Left ventricle myocardium inferior (tissue), 1 donor: Measurements from ENCODE around the gene ITGB3BP. TPM values are rescaled to one million over a fixed set of nuclear protein-coding genes. Genes with fewer than 3 reads are reported as not detected.
"Not testable (repeated sequence)": the region's sequence is repeated elsewhere in the genome, so short reads cannot be mapped to it uniquely, and the experiment has no call there.

Experiments used
- DNase-seq: peaks from one replicate; pipeline ENCODE4 v3.0.0-alpha.2; 2020
- H3K27ac ChIP-seq: fragments of 200-600 bp; replicated peaks from 2 replicates; pipeline ENCODE4 v1.8.0; 2021
- H3K27me3 ChIP-seq: fragments of 200-600 bp; 2 replicates; pipeline ENCODE4 v1.8.0; 2021; ENCODE audit warnings: low read depth
- H3K36me3 ChIP-seq: fragments of 200-600 bp; 2 replicates; pipeline ENCODE4 v1.8.0; 2021
- H3K4me1 ChIP-seq: fragments of 200-600 bp; 2 replicates; pipeline ENCODE4 v1.8.0; 2021
- H3K4me3 ChIP-seq: fragments of 200-600 bp; 2 replicates; pipeline ENCODE4 v1.8.0; 2021; ENCODE audit warnings: mild to moderate bottlenecking, moderate library complexity
- H3K9me3 ChIP-seq: fragments of 200-600 bp; replicated peaks from 2 replicates; pipeline ENCODE4 v1.8.0; 2021
- intact Hi-C: fragments of 100-400 bp; cut with micrococcal nuclease; formaldehyde crosslinking; loops from one replicate; pipeline ENCODE4 v1.11.0; 2022
- total RNA-seq: library from RNA; stranded (reverse); fragmentation: NEBNext Ultra II Directional; extraction: Animal tissue kit (Norgen Biotek cat#: 25700); gene quantifications from one replicate; pipeline ENCODE4 v1.2.1, GENCODE V29; 2021
- TF ChIP-seq, protein P1 (sequence below): fragments of 200-600 bp; IDR thresholded peaks from 2 replicates; pipeline ENCODE4 v1.8.0; 2021; ENCODE audit warnings: antibody characterized with exemption, mild to moderate bottlenecking, borderline replicate concordance
- donor health status: DM: no; HTN: yes; CAD: no; lungs with severe emphysema.

ITGB3BP gene
- total RNA-seq, 1 donor from 2014 or later, result 10.9 TPM

DNA sequence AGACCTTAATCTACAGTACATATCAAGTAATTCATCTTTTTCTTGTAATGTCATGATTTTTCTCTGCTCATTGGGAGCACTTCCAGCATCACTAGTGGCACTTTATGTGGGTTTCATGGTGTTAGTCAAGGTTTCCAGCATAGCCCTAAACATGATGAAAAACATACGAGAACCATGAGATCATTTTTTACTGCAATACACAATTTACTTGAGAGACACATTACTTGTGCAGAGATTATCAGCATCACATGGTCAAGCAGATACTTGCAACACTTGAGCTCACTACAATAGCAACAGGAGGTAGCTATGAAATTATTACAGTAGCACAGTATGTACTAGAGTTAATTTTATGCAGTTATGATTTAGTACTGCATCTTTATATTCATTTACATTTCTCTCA lies 36.4 kb downstream of the ITGB3BP start:
- peak overlapping the region; percentile 75 for H3K27ac ChIP-seq
- H3K36me3 ChIP-seq, result no peaks in the 10 kb centered on the region
- no peak for DNase-seq
- H3K4me1 ChIP-seq, result peaks cover 9% of the 10 kb centered on the region
- peak overlapping the region; percentile 57 for H3K4me3 ChIP-seq
- no peaks in the 10 kb centered on the region for H3K27me3 ChIP-seq
- H3K9me3 ChIP-seq, result no peaks in the 10 kb centered on the region
- TF ChIP-seq, protein P1, sequence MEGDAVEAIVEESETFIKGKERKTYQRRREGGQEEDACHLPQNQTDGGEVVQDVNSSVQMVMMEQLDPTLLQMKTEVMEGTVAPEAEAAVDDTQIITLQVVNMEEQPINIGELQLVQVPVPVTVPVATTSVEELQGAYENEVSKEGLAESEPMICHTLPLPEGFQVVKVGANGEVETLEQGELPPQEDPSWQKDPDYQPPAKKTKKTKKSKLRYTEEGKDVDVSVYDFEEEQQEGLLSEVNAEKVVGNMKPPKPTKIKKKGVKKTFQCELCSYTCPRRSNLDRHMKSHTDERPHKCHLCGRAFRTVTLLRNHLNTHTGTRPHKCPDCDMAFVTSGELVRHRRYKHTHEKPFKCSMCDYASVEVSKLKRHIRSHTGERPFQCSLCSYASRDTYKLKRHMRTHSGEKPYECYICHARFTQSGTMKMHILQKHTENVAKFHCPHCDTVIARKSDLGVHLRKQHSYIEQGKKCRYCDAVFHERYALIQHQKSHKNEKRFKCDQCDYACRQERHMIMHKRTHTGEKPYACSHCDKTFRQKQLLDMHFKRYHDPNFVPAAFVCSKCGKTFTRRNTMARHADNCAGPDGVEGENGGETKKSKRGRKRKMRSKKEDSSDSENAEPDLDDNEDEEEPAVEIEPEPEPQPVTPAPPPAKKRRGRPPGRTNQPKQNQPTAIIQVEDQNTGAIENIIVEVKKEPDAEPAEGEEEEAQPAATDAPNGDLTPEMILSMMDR, result no peak
- intact Hi-C loops, result no loop called here

DNA sequence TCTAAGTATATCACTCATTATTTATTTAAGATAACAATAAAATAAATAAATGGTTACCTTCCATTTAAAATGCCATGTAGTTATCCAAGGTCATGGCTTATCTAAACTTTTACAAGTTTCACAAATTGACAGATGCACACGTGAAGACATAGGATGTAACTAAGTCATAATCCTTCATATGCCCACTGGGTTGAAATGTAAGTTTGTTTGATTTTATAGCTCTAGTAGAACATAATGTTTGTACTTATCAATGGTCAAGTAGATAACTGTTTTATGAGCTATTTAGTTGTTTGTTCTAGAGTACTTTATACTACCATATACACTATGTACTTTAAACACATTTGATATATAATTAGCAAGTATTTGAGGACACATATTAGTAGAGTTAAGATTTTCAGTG lies 43.0 kb downstream of the ITGB3BP start:
- intact Hi-C loops, result no loop called here
- DNase-seq, result no peak

DNA sequence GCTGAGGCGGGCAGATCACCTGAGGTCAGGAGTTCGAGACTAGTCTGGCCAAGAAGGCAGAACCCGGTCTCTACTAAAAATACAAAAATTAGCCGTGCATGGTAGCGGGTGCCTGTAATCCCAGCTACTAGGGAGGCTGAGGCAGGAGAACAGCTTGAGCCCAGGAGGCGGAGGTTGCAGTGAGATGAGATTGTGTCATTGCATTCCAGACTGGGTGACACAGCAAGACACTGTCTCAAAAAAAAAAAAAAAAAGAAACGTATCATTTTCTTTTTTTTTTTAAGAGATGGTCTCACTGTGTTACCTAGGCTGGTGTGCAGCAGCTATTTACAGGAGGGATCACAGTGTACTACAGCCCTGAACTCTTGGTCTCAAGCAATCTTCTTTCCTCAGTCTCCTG lies 47.3 kb downstream of the ITGB3BP start:
- DNase-seq, result no peak
- intact Hi-C loops, result no loop called here
- no peaks in the 10 kb centered on the region for H3K27me3 ChIP-seq
- H3K4me1 ChIP-seq, result peaks cover 4% of the 10 kb centered on the region
- H3K9me3 ChIP-seq, result no peaks in the 10 kb centered on the region
- no peaks in the 10 kb centered on the region for H3K36me3 ChIP-seq
- no peak overlapping the region for H3K27ac ChIP-seq
- H3K4me3 ChIP-seq, result no peak overlapping the region
- TF ChIP-seq, protein P1, result no peak

More for the DNA sequence above, 43.0 kb downstream of the ITGB3BP start:
- no peaks in the 10 kb centered on the region for H3K36me3 ChIP-seq
- peaks cover 4% of the 10 kb centered on the region for H3K4me1 ChIP-seq
- H3K27ac ChIP-seq, result no peak overlapping the region
- TF ChIP-seq, protein P1, result no peak
- H3K27me3 ChIP-seq, result no peaks in the 10 kb centered on the region
- H3K4me3 ChIP-seq, result no peak overlapping the region
- H3K9me3 ChIP-seq, result no peaks in the 10 kb centered on the region

DNA sequence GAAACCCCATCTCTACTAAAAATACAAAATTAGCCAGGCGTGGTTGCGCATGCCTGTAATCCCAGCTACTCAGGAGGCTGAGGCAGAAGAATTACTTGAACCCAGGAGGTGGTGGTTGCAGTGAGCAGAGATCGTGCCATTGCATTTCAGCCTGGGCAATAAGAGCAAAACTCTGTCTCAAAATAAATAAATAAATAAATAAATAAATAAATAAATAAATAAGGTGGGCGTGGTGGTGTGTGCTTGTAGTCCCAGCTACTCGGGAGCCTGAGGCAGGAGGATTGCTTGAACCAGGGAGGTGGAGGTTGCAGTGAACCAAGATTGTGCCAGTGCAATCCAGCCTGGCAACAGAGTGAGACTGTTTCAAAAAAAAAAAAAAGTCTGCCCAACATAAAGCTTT lies 54.3 kb downstream of the ITGB3BP start:
- DNase-seq, intact Hi-C loops, H3K36me3 ChIP-seq, H3K4me3 ChIP-seq, H3K9me3 ChIP-seq, H3K27me3 ChIP-seq, H3K4me1 ChIP-seq, H3K27ac ChIP-seq: not testable (repeated sequence)

DNA sequence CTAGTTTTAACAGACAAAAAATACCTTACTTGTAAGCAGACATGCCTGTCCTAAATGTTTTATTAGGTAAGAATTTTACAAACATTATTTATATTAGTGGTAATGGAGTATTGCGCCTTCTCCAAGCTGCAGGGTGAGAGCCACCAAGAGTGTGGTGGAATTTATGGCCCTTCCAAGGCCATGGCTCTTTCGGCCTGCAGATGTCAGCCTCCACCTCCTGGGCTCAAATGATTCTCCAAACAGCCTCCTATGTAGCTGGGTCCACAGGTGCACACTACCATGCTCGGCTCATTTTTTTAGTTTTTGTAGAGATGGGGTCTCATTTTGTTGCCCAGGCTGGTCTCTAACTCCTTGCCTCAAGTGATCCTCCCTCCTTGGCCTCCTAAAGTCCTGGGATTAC lies 56.3 kb downstream of the ITGB3BP start:
- Histone ChIP-seq H3K36me3 (peaks cover 6% of the 10 kb centered on the region), H3K9me3 (peaks cover 14% of the 10 kb centered on the region), H3K27ac (no peak overlapping the region), H3K4me3 (no peak overlapping the region), H3K27me3 (no peaks in the 10 kb centered on the region), H3K4me1 (no peaks in the 10 kb centered on the region)
- intact Hi-C loops, result no loop called here
- no peak for DNase-seq
- TF ChIP-seq, protein P1, result peak; percentile 52

DNA sequence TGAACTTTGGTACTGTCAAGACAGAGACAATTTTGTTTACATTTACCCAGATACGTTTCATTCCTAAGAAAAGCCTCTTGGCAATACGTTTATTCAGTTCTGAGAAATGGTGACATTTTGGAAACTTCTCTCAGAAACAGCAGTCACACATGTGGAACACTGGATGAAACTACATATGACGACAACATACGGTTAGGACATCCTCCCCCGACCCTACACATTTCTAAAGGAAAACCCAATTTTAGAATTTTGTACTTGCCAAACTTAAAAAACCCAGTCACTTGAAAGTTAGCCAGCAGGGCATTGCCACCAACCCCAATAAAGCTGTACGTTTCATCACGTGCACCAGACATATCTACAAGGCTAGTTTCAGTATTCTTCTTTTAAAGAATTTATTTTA lies 56.8 kb downstream of the ITGB3BP start:
- TF ChIP-seq, protein P1, result no peak
- Histone ChIP-seq H3K27ac (no peak overlapping the region), H3K4me1 (no peaks in the 10 kb centered on the region), H3K27me3 (no peaks in the 10 kb centered on the region), H3K4me3 (no peak overlapping the region), H3K36me3 (peaks cover 10% of the 10 kb centered on the region), H3K9me3 (peaks cover 20% of the 10 kb centered on the region)
- DNase-seq, result no peak
- intact Hi-C loops, result no loop called here
